SK-N-SH (cell line): Measurements from ENCODE around the gene STAB1. TPM values are rescaled to one million over a fixed set of nuclear protein-coding genes. Genes with fewer than 3 reads are reported as not detected.

Experiments used
- CTCF ChIA-PET: fragments of 300-600, 350-600 bp; formaldehyde crosslinking; extraction: SDS; loops from one replicate; lab custom pipeline; 2021; lab: Yijun Ruan, JAX
- POLR2A ChIA-PET: fragments of 350-600 bp; sonication (Branson Sonifier 250); formaldehyde crosslinking; extraction: SDS; loops from one replicate; lab custom pipeline; 2020; ENCODE audit warnings: antibody characterized with exemption, inconsistent platforms; lab: Yijun Ruan, JAX
- DNase-seq: peaks from one replicate; pipeline ENCODE4 v3.0.0; 2012
- H2AFZ ChIP-seq: fragments of 200-600 bp; sonication (generic); 2 replicates; pipeline ENCODE4 v1.8.1; 2016; ENCODE audit warnings: antibody characterized with exemption, mild to moderate bottlenecking, low read depth
- H3F3A ChIP-seq: fragments of 200-600 bp; sonication (generic); replicated peaks from 2 replicates; pipeline ENCODE3; 2016; ENCODE audit warnings: antibody characterized with exemption, mild to moderate bottlenecking; ENCODE audit not compliant: insufficient read depth
- H3K27ac ChIP-seq, 2 experiments: fragments of 200-500 bp in 1 of 2; fragments of 200-600 bp in 1 of 2; sonication (Bioruptor generic) in 1 of 2; sonication (generic), shearing (Covaris generic) in 1 of 2; 2 replicates each; pipeline versions ENCODE4 v1.5.1 to v1.6.1; 2014 to 2016; ENCODE audit warnings: low read depth in 2 of 2, inconsistent platforms in 1 of 2, low read length in 1 of 2, mild to moderate bottlenecking in 1 of 2, mixed read lengths in 1 of 2
- H3K27me3 ChIP-seq: fragments of 200-600 bp; sonication (generic), shearing (Covaris generic); 2 replicates; pipeline ENCODE4 v1.6.1; 2016; ENCODE audit warnings: mixed run types; ENCODE audit not compliant: insufficient read depth
- H3K36me3 ChIP-seq, 2 experiments: fragments of 200-500 bp in 1 of 2; fragments of 200-600 bp in 1 of 2; sonication (Bioruptor generic) in 1 of 2; sonication (generic) in 1 of 2; replicated peaks in 1 of 2; 2 replicates each; pipeline versions ENCODE3 to v1.5.1; 2014 to 2016; ENCODE audit warnings: low read length in 1 of 2, mild to moderate bottlenecking in 1 of 2; ENCODE audit not compliant: insufficient read depth in 2 of 2, control insufficient read depth in 1 of 2
- H3K4me1 ChIP-seq, 2 experiments: fragments of 200-500 bp in 1 of 2; fragments of 200-600 bp in 1 of 2; sonication (Bioruptor generic) in 1 of 2; sonication (generic), shearing (Covaris generic) in 1 of 2; 2 replicates each; pipeline versions ENCODE4 v1.5.1 to v1.6.1; 2014 to 2016; ENCODE audit warnings: low read depth in 1 of 2, low read length in 1 of 2, mixed run types in 1 of 2; ENCODE audit not compliant: insufficient read depth in 2 of 2, control insufficient read depth in 1 of 2
- H3K4me2 ChIP-seq: fragments of 200-600 bp; sonication (generic), shearing (Covaris generic); 2 replicates; pipeline ENCODE4 v1.6.1; 2017; ENCODE audit warnings: mixed run types
- H3K4me3 ChIP-seq, 2 experiments: fragments of 200-500 bp in 1 of 2; fragments of 200-600 bp in 1 of 2; sonication (Bioruptor generic) in 1 of 2; sonication (generic), shearing (Covaris generic) in 1 of 2; 2 replicates each; pipeline versions ENCODE4 v1.5.1 to v1.8.1; 2014 to 2016; ENCODE audit warnings: low read depth in 2 of 2, inconsistent platforms in 1 of 2, low read length in 1 of 2, mild to moderate bottlenecking in 1 of 2, mixed read lengths in 1 of 2, moderate library complexity in 1 of 2
- H3K79me2 ChIP-seq: fragments of 200-600 bp; sonication (generic); 2 replicates; pipeline ENCODE4 v1.8.1; 2017; ENCODE audit warnings: mild to moderate bottlenecking; ENCODE audit not compliant: insufficient read depth
- H3K9ac ChIP-seq: fragments of 200-600 bp; sonication (generic); 2 replicates; pipeline ENCODE4 v1.6.1; 2017; ENCODE audit warnings: mixed run types
- H3K9me2 ChIP-seq: fragments of 200-600 bp; sonication (generic); 2 replicates; pipeline ENCODE4 v1.6.1; 2017; ENCODE audit warnings: mixed run types
- H3K9me3 ChIP-seq: fragments of 200-600 bp; sonication (generic); 2 replicates; pipeline ENCODE4 v1.6.1; 2017; ENCODE audit warnings: mixed run types, mild to moderate bottlenecking, moderate library complexity
- H4K20me1 ChIP-seq: fragments of 200-600 bp; sonication (generic); 2 replicates; pipeline ENCODE4 v1.6.1; 2017; ENCODE audit warnings: mild to moderate bottlenecking, mixed run types; ENCODE audit not compliant: insufficient read depth
- CHD2 ChIP-seq: fragments of 150-350 bp; IDR thresholded peaks from 2 replicates; pipeline ENCODE4 v1.6.1; 2018; ENCODE audit warnings: low read length; ENCODE audit not compliant: partially characterized antibody
- ELF1 ChIP-seq: IDR thresholded peaks from 2 replicates; pipeline ENCODE4 v1.4.0; 2012
- EZH2phosphoT487 ChIP-seq: fragments of 200-600 bp; sonication (generic); IDR thresholded peaks from 2 replicates; pipeline ENCODE4 v1.6.1; 2017; ENCODE audit warnings: low read depth, mixed run types, mild to moderate bottlenecking, antibody characterized with exemption, moderate library complexity, borderline replicate concordance
- FOSL2 ChIP-seq: IDR thresholded peaks from 2 replicates; pipeline ENCODE4 v1.4.0; 2012; ENCODE audit warnings: low read depth, mild to moderate bottlenecking, moderate library complexity, borderline replicate concordance
- FOXJ3 ChIP-seq: sonication (generic); formaldehyde crosslinking; IDR thresholded peaks from 2 replicates; pipeline ENCODE4 v1.5.1; 2020; ENCODE audit warnings: mild to moderate bottlenecking, missing genetic modification reagents
- FOXM1 ChIP-seq: IDR thresholded peaks from 2 replicates; pipeline ENCODE4 v1.4.0; 2012; ENCODE audit warnings: low read depth, mild to moderate bottlenecking
- GABPA ChIP-seq: IDR thresholded peaks from 2 replicates; pipeline ENCODE4 v1.4.0; 2012; ENCODE audit warnings: low read depth, mild to moderate bottlenecking
- MEF2A ChIP-seq: IDR thresholded peaks from 2 replicates; pipeline ENCODE4 v1.4.0; 2012; ENCODE audit warnings: low read depth, borderline replicate concordance
- NRF1 ChIP-seq: IDR thresholded peaks from 2 replicates; pipeline ENCODE4 v1.6.1; 2012; ENCODE audit warnings: low read depth, mild to moderate bottlenecking, low read length
- POLR2AphosphoS5 ChIP-seq: IDR thresholded peaks from 2 replicates; pipeline ENCODE4 v1.6.1; 2012; ENCODE audit warnings: low read depth, low read length
- RCOR1 ChIP-seq: fragments of 150-350 bp; IDR thresholded peaks from 2 replicates; pipeline ENCODE4 v1.6.1; 2017; ENCODE audit warnings: antibody characterized with exemption, low read length
- RFX5 ChIP-seq: IDR thresholded peaks from 2 replicates; pipeline ENCODE4 v1.6.1; 2012; ENCODE audit warnings: mild to moderate bottlenecking, improper control_type of control experiment, low read length
- SIN3A ChIP-seq: IDR thresholded peaks from 2 replicates; pipeline ENCODE4 v1.6.1; 2012; ENCODE audit warnings: low read depth, mild to moderate bottlenecking, low read length, moderate library complexity, borderline replicate concordance
- SMC3 ChIP-seq: IDR thresholded peaks from 2 replicates; pipeline ENCODE4 v1.6.1; 2012; ENCODE audit warnings: low read depth, low read length, improper control_type of control experiment
- TCF12 ChIP-seq: IDR thresholded peaks from 2 replicates; pipeline ENCODE4 v1.4.0; 2012
- TEAD4 ChIP-seq: IDR thresholded peaks from 2 replicates; pipeline ENCODE4 v1.4.0; 2012; ENCODE audit warnings: mild to moderate bottlenecking, borderline replicate concordance; ENCODE audit not compliant: insufficient read depth
- YY1 ChIP-seq: IDR thresholded peaks from 2 replicates; pipeline ENCODE4 v1.4.0; 2012; ENCODE audit warnings: low read depth, mild to moderate bottlenecking
- WGBS: methylation state at CpG from one replicate; pipeline ENCODE4 v1.1.6; 2017; ENCODE audit warnings: low lambda C conversion rate; 5-methylcytosine and 5-hydroxymethylcytosine counted together
- polyA plus RNA-seq, 3 experiments: library from polyadenylated mRNA; depleted of rRNA; stranded (reverse); fragments of >200 nt; gene quantifications; 2 replicates each; pipeline ENCODE4 v1.2.3, GENCODE V29; 2012
- TF ChIP-seq, protein P1 (sequence below): IDR thresholded peaks from 2 replicates; pipeline ENCODE4 v1.4.0; 2012; ENCODE audit warnings: low read depth
- TF ChIP-seq, protein P2 (sequence below): fragments of 150-350 bp; IDR thresholded peaks from 2 replicates; pipeline ENCODE4 v1.6.1; 2016; ENCODE audit warnings: mild to moderate bottlenecking, low read depth, low read length
- TF ChIP-seq, protein P3 (sequence below): IDR thresholded peaks from 2 replicates; pipeline ENCODE4 v1.6.1; 2012; ENCODE audit warnings: mild to moderate bottlenecking, low read depth, low read length, moderate library complexity
- TF ChIP-seq, protein P4 (sequence below): fragments of 200-600 bp; sonication (generic); IDR thresholded peaks from 2 replicates; pipeline ENCODE4 v1.6.1; 2017; ENCODE audit warnings: antibody characterized with exemption, mild to moderate bottlenecking, moderate library complexity

Gene STAB1
- polyA plus RNA-seq, 1 of the 3 experiments (the other 2 are of a cell fraction) = 0.05 TPM

DNA sequence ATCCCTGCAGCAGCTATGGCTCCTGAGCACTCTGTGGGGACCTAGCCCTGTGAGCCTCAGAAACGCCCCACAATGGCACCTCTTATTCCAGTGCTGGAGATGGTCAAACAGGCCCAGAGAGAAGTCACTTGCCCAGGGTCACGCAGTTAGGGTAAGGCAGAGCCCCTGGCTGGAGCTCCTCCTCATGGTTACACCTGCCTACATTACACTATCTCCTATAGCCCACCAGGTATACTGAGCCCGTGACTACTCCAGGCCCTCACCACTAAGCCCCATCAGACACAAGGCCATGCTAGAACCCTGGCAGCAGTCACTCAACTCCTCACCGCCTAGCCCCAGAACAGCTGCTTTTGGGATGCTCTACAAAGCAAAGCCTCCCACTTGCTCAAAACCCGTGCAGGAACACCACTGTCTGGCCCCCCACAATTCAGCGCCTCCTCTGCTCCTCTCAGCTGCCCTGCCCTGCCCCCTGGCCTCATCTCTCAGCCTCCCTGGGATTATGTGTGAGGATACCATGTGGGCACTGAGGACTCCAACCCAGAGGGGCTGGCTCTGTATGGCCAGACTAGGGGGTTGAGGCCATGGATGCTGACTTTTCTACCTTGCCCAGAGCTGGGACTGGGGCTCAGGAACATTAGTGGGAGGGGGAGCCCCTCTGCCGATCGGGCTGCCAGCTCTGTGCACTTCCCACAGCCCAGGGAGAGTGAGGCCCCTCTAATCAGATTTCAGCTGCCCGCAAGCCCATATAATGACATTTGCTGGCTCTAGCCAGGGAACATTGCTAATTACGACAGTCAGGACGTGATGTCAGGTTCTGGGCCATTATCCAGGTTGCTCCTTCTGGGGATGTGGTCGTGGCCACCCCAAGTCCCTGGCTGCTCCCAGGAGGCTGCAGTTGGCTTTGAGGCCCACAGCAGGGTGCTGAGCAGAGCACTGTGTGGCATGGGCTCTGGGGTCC is 34.5 kb downstream of the STAB1 start (continued):
- TF ChIP-seq, protein P1, sequence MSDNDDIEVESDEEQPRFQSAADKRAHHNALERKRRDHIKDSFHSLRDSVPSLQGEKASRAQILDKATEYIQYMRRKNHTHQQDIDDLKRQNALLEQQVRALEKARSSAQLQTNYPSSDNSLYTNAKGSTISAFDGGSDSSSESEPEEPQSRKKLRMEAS = no peak
- TF ChIP-seq CHD2 = peak; percentile 77
- TF ChIP-seq SIN3A = no peak
- no peak for TF ChIP-seq YY1
- TF ChIP-seq MEF2A = no peak
- TF ChIP-seq, protein P2, sequence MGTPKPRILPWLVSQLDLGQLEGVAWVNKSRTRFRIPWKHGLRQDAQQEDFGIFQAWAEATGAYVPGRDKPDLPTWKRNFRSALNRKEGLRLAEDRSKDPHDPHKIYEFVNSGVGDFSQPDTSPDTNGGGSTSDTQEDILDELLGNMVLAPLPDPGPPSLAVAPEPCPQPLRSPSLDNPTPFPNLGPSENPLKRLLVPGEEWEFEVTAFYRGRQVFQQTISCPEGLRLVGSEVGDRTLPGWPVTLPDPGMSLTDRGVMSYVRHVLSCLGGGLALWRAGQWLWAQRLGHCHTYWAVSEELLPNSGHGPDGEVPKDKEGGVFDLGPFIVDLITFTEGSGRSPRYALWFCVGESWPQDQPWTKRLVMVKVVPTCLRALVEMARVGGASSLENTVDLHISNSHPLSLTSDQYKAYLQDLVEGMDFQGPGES = no peak
- TF ChIP-seq FOSL2 = no peak
- no peak for TF ChIP-seq SMC3
- TF ChIP-seq FOXJ3 (CRISPR knock-in tag) = peak; percentile 82
- TF ChIP-seq RFX5 = no peak
- TF ChIP-seq POLR2AphosphoS5 = no peak
- TF ChIP-seq, all 33 proteins: peak for 6

DNA sequence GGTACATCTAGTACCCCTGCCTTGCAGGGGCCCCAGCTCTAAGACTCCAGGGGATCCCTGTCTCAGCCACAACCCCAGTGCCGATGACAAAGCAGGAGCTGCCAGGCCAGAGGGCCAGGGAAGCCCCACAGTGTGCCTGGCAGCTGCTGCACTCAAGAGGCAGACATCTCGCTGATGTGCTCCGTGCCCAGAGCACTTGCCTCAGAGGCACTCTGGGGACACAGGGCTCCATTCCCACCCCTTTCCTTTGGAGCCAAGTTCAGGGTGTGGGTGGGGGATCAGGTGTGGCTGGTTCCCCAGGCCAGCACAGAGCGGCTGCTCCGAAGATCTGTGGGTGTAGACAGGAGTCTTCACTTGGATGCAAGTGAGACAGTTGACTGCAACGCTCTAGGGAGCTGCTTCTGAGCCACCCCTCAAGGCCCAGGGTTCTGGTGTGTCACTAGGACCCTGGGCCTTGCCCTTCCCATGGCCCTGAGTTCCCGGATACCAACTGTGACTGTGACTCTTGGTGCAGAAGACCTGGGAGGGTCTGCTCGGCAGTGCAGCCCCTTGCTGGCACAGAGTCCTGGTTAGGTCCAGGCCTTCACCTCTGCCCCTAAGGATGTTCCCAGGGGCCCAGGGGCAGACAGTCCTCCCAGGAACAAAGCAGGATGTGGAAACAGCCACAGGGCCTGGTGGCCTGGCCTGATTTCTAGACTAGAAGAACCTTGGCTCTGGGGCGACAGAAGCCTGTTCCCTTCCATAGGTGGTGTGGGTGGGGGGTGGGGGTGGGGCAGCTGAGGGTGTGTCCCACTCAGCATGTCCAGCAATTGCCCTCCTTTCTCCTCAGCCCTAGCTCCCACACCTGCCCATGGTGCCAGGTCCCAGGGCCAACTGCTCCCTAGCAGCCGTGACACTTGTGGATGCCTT is 36.0 kb downstream of the STAB1 start:
- peak overlapping the region in 1 of 2 experiments; percentile 97; a peak in 2 of 4 replicates for H3K27ac ChIP-seq
- H2AFZ ChIP-seq = no peak overlapping the region
- H3K4me2 ChIP-seq = peak overlapping the region; percentile 100
- H3K36me3 ChIP-seq = peaks cover 14 to 29% of the 10 kb centered on the region in 2 experiments
- H3K9me3 ChIP-seq = no peaks in the 10 kb centered on the region
- H3K27me3 ChIP-seq = no peaks in the 10 kb centered on the region
- WGBS = 84% methylated on average over 4 of the region's 10 CpGs
- ChIA-PET CTCF (interaction anchor here (4.0 kb wide), 1 partner anchor 60 kb away, joined by 30 read pairs; no protein-coding TSS in a partner anchor), POLR2A (interaction anchor here (0.6 kb wide), 1 partner anchor 227 kb away, joined by 4 read pairs; no protein-coding TSS in a partner anchor)
- H3K4me3 ChIP-seq = peak overlapping the region in 1 of 2 experiments; percentile 87; a peak in 1 of 4 replicates
- H3K79me2 ChIP-seq = peaks cover 57% of the 10 kb centered on the region
- H4K20me1 ChIP-seq = peaks cover 32% of the 10 kb centered on the region
- H3K9ac ChIP-seq = peak overlapping the region; percentile 87; the same call in 1 of the 2 replicates
- DNase-seq = no peak
- H3F3A ChIP-seq = peaks cover 12% of the 10 kb centered on the region
- H3K9me2 ChIP-seq = no peaks in the 10 kb centered on the region
- peaks cover 31 to 76% of the 10 kb centered on the region in 2 experiments for H3K4me1 ChIP-seq
- TF ChIP-seq GABPA = no peak
- TF ChIP-seq, protein P3, sequence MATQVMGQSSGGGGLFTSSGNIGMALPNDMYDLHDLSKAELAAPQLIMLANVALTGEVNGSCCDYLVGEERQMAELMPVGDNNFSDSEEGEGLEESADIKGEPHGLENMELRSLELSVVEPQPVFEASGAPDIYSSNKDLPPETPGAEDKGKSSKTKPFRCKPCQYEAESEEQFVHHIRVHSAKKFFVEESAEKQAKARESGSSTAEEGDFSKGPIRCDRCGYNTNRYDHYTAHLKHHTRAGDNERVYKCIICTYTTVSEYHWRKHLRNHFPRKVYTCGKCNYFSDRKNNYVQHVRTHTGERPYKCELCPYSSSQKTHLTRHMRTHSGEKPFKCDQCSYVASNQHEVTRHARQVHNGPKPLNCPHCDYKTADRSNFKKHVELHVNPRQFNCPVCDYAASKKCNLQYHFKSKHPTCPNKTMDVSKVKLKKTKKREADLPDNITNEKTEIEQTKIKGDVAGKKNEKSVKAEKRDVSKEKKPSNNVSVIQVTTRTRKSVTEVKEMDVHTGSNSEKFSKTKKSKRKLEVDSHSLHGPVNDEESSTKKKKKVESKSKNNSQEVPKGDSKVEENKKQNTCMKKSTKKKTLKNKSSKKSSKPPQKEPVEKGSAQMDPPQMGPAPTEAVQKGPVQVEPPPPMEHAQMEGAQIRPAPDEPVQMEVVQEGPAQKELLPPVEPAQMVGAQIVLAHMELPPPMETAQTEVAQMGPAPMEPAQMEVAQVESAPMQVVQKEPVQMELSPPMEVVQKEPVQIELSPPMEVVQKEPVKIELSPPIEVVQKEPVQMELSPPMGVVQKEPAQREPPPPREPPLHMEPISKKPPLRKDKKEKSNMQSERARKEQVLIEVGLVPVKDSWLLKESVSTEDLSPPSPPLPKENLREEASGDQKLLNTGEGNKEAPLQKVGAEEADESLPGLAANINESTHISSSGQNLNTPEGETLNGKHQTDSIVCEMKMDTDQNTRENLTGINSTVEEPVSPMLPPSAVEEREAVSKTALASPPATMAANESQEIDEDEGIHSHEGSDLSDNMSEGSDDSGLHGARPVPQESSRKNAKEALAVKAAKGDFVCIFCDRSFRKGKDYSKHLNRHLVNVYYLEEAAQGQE = no peak
- TF ChIP-seq, protein P4, sequence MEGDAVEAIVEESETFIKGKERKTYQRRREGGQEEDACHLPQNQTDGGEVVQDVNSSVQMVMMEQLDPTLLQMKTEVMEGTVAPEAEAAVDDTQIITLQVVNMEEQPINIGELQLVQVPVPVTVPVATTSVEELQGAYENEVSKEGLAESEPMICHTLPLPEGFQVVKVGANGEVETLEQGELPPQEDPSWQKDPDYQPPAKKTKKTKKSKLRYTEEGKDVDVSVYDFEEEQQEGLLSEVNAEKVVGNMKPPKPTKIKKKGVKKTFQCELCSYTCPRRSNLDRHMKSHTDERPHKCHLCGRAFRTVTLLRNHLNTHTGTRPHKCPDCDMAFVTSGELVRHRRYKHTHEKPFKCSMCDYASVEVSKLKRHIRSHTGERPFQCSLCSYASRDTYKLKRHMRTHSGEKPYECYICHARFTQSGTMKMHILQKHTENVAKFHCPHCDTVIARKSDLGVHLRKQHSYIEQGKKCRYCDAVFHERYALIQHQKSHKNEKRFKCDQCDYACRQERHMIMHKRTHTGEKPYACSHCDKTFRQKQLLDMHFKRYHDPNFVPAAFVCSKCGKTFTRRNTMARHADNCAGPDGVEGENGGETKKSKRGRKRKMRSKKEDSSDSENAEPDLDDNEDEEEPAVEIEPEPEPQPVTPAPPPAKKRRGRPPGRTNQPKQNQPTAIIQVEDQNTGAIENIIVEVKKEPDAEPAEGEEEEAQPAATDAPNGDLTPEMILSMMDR = no peak
- TF ChIP-seq FOXM1 = no peak
- TF ChIP-seq SMC3 = no peak
- no peak for TF ChIP-seq YY1
- no peak for TF ChIP-seq TEAD4
- TF ChIP-seq NRF1 = no peak
- no peak for TF ChIP-seq CHD2
- TF ChIP-seq TCF12 = no peak
- TF ChIP-seq FOXJ3 (CRISPR knock-in tag) = no peak
- TF ChIP-seq FOSL2 = no peak
- no peak for TF ChIP-seq EZH2phosphoT487
- no peak for TF ChIP-seq ELF1
- no peak for TF ChIP-seq RCOR1
- TF ChIP-seq, protein P1 = no peak
